Small intestine (tissue), 16 donors: ENCODE measurements around the gene ITGB7. TPM values are rescaled to one million over a fixed set of nuclear protein-coding genes. Genes with fewer than 3 reads are reported as not detected.

ENCODE experiments used
- DNase-seq, 2 donors: peaks; one replicate each; pipeline versions ENCODE4 v3.0.0 to v3.0.0-alpha.2; 2013
- FAIRE-seq: peaks from 2 replicates; lab custom pipeline; 2012; peaks lifted over from hg19 to GRCh38; lab: Jason Lieb, UNC
- H3K27ac ChIP-seq, 3 donors: one replicate each; pipeline ENCODE4 v1.5.1; 2013; ENCODE audit warnings: low read length in 2 of 3, mild to moderate bottlenecking in 2 of 3, control low read depth in 1 of 3, inconsistent platforms in 1 of 3, low read depth in 1 of 3, moderate library complexity in 1 of 3
- H3K27me3 ChIP-seq, 3 donors: one replicate each; pipeline ENCODE4 v1.6.1; 2013; ENCODE audit warnings: low read length in 3 of 3, inconsistent platforms in 1 of 3; ENCODE audit not compliant: control insufficient read depth in 3 of 3, insufficient read depth in 3 of 3
- H3K36me3 ChIP-seq, 3 donors: one replicate each; pipeline ENCODE4 v1.6.1; 2013; ENCODE audit warnings: low read length in 3 of 3, inconsistent platforms in 1 of 3, low read depth in 1 of 3, mild to moderate bottlenecking in 1 of 3, moderate library complexity in 1 of 3; ENCODE audit not compliant: control insufficient read depth in 3 of 3, insufficient read depth in 2 of 3
- H3K4me1 ChIP-seq, 3 donors: one replicate each; pipeline ENCODE4 v1.6.1; 2013; ENCODE audit warnings: low read length in 2 of 3, inconsistent platforms in 1 of 3, low read depth in 1 of 3, mild to moderate bottlenecking in 1 of 3, moderate library complexity in 1 of 3; ENCODE audit not compliant: control insufficient read depth in 3 of 3, insufficient read depth in 2 of 3
- H3K4me3 ChIP-seq, 3 donors: one replicate each; pipeline ENCODE4 v1.5.1; 2013; ENCODE audit warnings: low read length in 3 of 3, control low read depth in 1 of 3, inconsistent platforms in 1 of 3, low read depth in 1 of 3, mild to moderate bottlenecking in 1 of 3, moderate library complexity in 1 of 3
- H3K9me3 ChIP-seq, 2 donors: one replicate each; pipeline ENCODE4 v1.6.1; 2013; ENCODE audit warnings: low read depth in 1 of 2, low read length in 1 of 2; ENCODE audit not compliant: control insufficient read depth in 2 of 2, insufficient read depth in 1 of 2
- WGBS, 3 donors: extraction: QIAGEN DNeasy Blood & Tissue Kit; methylation state at CpG; one replicate each; pipeline ENCODE4 v1.1.7; 2013; 5-methylcytosine and 5-hydroxymethylcytosine counted together
- long read RNA-seq, 10 donors: transcript quantifications; one replicate each; lab custom pipeline, GENCODE V29; 2026
- polyA plus RNA-seq, 4 donors: library from polyadenylated mRNA; stranded (reverse) in 3 of 4; unstranded in 1 of 4; fragments of 200-250 nt in 3 of 4; fragments of 120-200 nt in 1 of 4; gene quantifications; one replicate each; pipeline versions ENCODE4 v1.2.1 to v1.2.3, GENCODE V29; 2013
- donor health status: healthy with polysubstance abuse.
- donor health status: control.
- donor health status: control.
- donor health status: Bipolar disorder and iron deficiency.
- donor health status: healthy.

ITGB7 gene, protein sequence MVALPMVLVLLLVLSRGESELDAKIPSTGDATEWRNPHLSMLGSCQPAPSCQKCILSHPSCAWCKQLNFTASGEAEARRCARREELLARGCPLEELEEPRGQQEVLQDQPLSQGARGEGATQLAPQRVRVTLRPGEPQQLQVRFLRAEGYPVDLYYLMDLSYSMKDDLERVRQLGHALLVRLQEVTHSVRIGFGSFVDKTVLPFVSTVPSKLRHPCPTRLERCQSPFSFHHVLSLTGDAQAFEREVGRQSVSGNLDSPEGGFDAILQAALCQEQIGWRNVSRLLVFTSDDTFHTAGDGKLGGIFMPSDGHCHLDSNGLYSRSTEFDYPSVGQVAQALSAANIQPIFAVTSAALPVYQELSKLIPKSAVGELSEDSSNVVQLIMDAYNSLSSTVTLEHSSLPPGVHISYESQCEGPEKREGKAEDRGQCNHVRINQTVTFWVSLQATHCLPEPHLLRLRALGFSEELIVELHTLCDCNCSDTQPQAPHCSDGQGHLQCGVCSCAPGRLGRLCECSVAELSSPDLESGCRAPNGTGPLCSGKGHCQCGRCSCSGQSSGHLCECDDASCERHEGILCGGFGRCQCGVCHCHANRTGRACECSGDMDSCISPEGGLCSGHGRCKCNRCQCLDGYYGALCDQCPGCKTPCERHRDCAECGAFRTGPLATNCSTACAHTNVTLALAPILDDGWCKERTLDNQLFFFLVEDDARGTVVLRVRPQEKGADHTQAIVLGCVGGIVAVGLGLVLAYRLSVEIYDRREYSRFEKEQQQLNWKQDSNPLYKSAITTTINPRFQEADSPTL
- polyA plus RNA-seq: 1 to 10 TPM; 1.8 to 9.2 (median 5.0) TPM
- long read RNA-seq, donor 1, partial matches to known transcripts: 24 of 28 reads
- long read RNA-seq, donor 1, other reads (novel, unspliced or antisense): 0 of 28 reads
- long read RNA-seq, donor 2, partial matches to known transcripts: 7 of 8 reads
- long read RNA-seq, donor 2, other reads (novel, unspliced or antisense): 0 of 8 reads
- long read RNA-seq, donor 3, partial matches to known transcripts: 14 of 15 reads
- long read RNA-seq, donor 3, other reads (novel, unspliced or antisense): 0 of 15 reads
- long read RNA-seq, donor 4: 0 reads
- long read RNA-seq, donor 5: 0 reads
- long read RNA-seq, donor 6, partial matches to known transcripts: 8 of 8 reads
- long read RNA-seq, donor 6, other reads (novel, unspliced or antisense): 0 of 8 reads
- long read RNA-seq, donor 7: 0 reads
- long read RNA-seq, donor 8: 0 reads
- long read RNA-seq, donor 9: 0 reads
- long read RNA-seq, donor 10, partial matches to known transcripts: 7 of 7 reads
- long read RNA-seq, donor 10, other reads (novel, unspliced or antisense): 0 of 7 reads

GRCh38 chr12:53207042-53207441 lies at the start of gene ITGB7:
Gene ITGB7, minus strand, starts transcription at chr12:53207251. Its CDS starts 6,808 bp downstream, at chr12:53200443.
- Histone ChIP-seq H3K4me3 (peak within 1 kb of the TSS; percentile 9 to 39 (median 14)), H3K27ac (peak within 1 kb of the TSS in 2 of 3 donors; percentile 74 to 75), H3K9me3 (no peaks in the 10 kb centered on the region), H3K36me3 (peaks cover 0 to 18% (median 4%) of the 10 kb centered on the region in 3 donors), H3K4me1 (peaks cover 0 to 5% (median 2%) of the 10 kb centered on the region in 3 donors), H3K27me3 (no peaks in the 10 kb centered on the region)
- DNase-seq: peak in 1 of 2 donors; percentile 58
- no peak for FAIRE-seq
- WGBS, 3 donors: 12 to 27% (median 16%) methylated on average over 5 of the region's 5 CpGs

- Histone ChIP-seq H3K36me3 (peaks cover 4 to 27% (median 7%) of the 10 kb centered on the region in 3 donors), H3K9me3 (no peaks in the 10 kb centered on the region), H3K27me3 (no peaks in the 10 kb centered on the region), H3K4me3 (no peak overlapping the region), H3K27ac (no peak overlapping the region), H3K4me1 (peaks cover 3 to 13% (median 10%) of the 10 kb centered on the region in 3 donors)
- WGBS, 3 donors: 73 to 99% (median 84%) methylated on average over 3 of the region's 3 CpGs
- DNase-seq: no peak
- no peak for FAIRE-seq
Observed at GRCh38 chr12:53255996-53256395, 48.9 kb upstream of the ITGB7 start.

DNA sequence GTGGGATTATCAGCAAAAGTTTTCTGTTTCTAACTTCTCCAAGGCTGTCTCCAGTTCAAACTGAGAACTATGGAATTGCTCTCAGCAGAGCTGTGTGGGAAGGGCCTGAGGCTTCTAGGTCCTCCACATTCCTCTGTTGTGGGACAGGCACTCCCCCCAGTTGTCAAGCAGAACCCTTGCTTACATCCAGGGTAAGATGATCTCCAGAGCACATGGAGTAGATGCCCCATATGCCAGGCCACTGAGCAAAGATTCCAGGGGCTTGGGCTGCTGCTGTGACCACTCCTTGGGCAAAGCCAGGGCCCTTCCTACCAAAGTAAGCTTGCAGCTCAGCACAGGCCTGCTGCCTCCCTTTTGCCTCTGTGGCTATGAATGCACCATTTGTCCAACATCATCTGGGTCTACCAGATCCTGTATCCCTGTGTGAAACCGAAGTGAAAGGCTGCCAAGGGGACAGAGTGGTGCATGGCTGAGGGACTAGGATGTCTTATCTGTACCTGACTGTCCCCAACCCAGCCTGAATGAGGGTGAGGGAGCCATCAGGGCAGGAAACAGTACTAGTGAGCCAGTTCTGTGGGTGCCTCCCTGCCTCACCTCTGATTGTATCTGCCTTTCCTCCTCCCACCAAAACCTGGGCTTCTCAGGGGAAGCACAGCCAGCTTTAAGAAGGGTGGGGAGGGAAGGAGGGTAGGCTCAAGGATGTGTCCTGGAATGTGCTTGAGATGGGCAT lies 47.9 kb upstream of the ITGB7 start:
- WGBS, 3 donors: 86 to 100% (median 87%) methylated on average over 1 of the region's 1 CpG
- H3K27ac ChIP-seq: no peak overlapping the region
- H3K4me1 ChIP-seq: peaks cover 3 to 15% (median 10%) of the 10 kb centered on the region in 3 donors
- no peak overlapping the region for H3K4me3 ChIP-seq
- H3K9me3 ChIP-seq: no peaks in the 10 kb centered on the region
- FAIRE-seq (no peak), DNase-seq (no peak)
- H3K36me3 ChIP-seq: peaks cover 4 to 27% (median 7%) of the 10 kb centered on the region in 3 donors
- H3K27me3 ChIP-seq: no peaks in the 10 kb centered on the region

DNA sequence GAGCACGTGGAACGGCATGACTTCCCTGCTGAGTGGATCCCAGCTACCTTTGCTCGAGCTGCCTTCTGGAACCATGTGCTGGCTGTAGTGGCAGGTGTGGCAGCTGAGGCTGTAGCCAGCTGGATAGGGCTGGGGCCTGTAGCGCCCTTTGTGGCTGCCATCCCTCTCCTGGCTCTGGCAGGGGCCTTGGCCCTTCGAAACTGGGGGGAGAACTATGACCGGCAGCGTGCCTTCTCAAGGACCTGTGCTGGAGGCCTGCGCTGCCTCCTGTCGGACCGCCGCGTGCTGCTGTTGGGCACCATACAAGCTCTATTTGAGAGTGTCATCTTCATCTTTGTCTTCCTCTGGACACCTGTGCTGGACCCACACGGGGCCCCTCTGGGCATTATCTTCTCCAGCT lies 46.2 kb upstream of the ITGB7 start:
- DNase-seq (no peak), FAIRE-seq (no peak)
- no peak overlapping the region for H3K27ac ChIP-seq
- peaks cover 3 to 15% (median 8%) of the 10 kb centered on the region in 3 donors for H3K4me1 ChIP-seq
- no peak overlapping the region for H3K4me3 ChIP-seq
- H3K9me3 ChIP-seq: no peaks in the 10 kb centered on the region
- whole genome bisulfite sequencing, 3 donors: 86 to 91% (median 90%) methylated on average over 13 of the region's 13 CpGs
- H3K27me3 ChIP-seq: no peaks in the 10 kb centered on the region
- H3K36me3 ChIP-seq: peaks cover 4 to 27% (median 7%) of the 10 kb centered on the region in 3 donors

- Histone ChIP-seq H3K4me3 (peak overlapping the region; percentile 76 to 94 (median 83)), H3K27ac (peak overlapping the region; percentile 51 to 93 (median 89)), H3K4me1 (peaks cover 3 to 15% (median 8%) of the 10 kb centered on the region in 3 donors), H3K27me3 (no peaks in the 10 kb centered on the region), H3K9me3 (no peaks in the 10 kb centered on the region), H3K36me3 (peaks cover 4 to 27% (median 7%) of the 10 kb centered on the region in 3 donors)
- FAIRE-seq: no peak
- DNase-seq: peak; percentile 37 to 46
- WGBS, 3 donors: 9 to 10% (median 10%) methylated on average over 19 of the region's 19 CpGs
Observed at GRCh38 chr12:53252349-53252916, 45.4 kb upstream of the ITGB7 start.

- Histone ChIP-seq H3K4me1 (peaks cover 3 to 15% (median 8%) of the 10 kb centered on the region in 3 donors), H3K4me3 (peak overlapping the region; percentile 76 to 94 (median 83)), H3K9me3 (no peaks in the 10 kb centered on the region), H3K36me3 (peaks cover 4 to 27% (median 7%) of the 10 kb centered on the region in 3 donors), H3K27ac (peak overlapping the region; percentile 56 to 93 (median 90)), H3K27me3 (no peaks in the 10 kb centered on the region)
- WGBS, 3 donors: 0 to 1% (median 1%) methylated on average over 27 to 51 of the region's 51 CpGs
- DNase-seq (peak; percentile 77 to 89), FAIRE-seq (no peak)
Observed at GRCh38 chr12:53251477-53252348, 44.7 kb upstream of the ITGB7 start.
